HEK293T (cell line): Measurements from ENCODE around the gene STARD13.

Experiments
- BHLHE40 ChIP-seq: fragments of 450-650 bp; IDR thresholded peaks from 2 replicates; pipeline ENCODE4 v1.6.1; 2016; ENCODE audit warnings: mild to moderate bottlenecking, moderate library complexity, borderline replicate concordance
- CTBP1 ChIP-seq: fragments of 450-650 bp; IDR thresholded peaks from 2 replicates; pipeline ENCODE4 v1.6.1; 2016; ENCODE audit warnings: borderline replicate concordance
- FOXA1 ChIP-seq: fragments of 450-650 bp; IDR thresholded peaks from 2 replicates; pipeline ENCODE4 v1.6.1; 2016; ENCODE audit warnings: mild to moderate bottlenecking
- FOXK2 ChIP-seq: fragments of 450-650 bp; IDR thresholded peaks from 2 replicates; pipeline ENCODE4 v1.6.1; 2016; ENCODE audit warnings: mild to moderate bottlenecking
- FOXM1 ChIP-seq: fragments of 450-650 bp; IDR thresholded peaks from 2 replicates; pipeline ENCODE4 v1.6.1; 2017; ENCODE audit warnings: mild to moderate bottlenecking, borderline replicate concordance
- HDGF ChIP-seq: fragments of 450-650 bp; IDR thresholded peaks from 2 replicates; pipeline ENCODE4 v1.6.1; 2017; ENCODE audit warnings: antibody characterized with exemption, borderline replicate concordance
- LEF1 ChIP-seq: fragments of 450-650 bp; IDR thresholded peaks from 2 replicates; pipeline ENCODE4 v1.6.1; 2017; ENCODE audit warnings: mild to moderate bottlenecking, borderline replicate concordance
- TF ChIP-seq, protein P1 (sequence below): fragments of 450-650 bp; IDR thresholded peaks from 2 replicates; pipeline ENCODE4 v1.6.1; 2016

DNA sequence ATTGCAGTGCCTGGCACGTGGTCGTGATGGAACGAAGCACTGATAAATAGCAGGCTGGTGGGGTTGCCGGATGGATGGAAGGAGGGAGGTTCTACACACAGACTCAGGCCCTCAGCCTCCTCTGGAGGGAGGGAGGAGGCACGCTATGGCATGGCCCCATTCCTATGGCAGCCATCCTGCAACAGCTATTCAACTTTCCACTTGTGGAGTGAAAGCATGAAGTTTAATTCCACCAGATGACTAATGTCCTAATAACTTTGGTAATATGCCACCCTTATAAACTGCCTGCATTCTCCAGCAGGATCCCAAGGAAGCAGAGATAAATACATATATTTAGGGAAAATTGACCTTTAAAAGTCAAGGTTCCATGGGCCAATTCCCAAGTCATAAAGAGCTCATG is 176.9 kb downstream of the STARD13 start:
- TF ChIP-seq, protein P1, sequence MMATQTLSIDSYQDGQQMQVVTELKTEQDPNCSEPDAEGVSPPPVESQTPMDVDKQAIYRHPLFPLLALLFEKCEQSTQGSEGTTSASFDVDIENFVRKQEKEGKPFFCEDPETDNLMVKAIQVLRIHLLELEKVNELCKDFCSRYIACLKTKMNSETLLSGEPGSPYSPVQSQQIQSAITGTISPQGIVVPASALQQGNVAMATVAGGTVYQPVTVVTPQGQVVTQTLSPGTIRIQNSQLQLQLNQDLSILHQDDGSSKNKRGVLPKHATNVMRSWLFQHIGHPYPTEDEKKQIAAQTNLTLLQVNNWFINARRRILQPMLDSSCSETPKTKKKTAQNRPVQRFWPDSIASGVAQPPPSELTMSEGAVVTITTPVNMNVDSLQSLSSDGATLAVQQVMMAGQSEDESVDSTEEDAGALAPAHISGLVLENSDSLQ: no peak
- TF ChIP-seq LEF1 (no peak), CTBP1 (no peak), BHLHE40 (no peak), FOXA1 (no peak), HDGF (no peak), FOXM1 (no peak), FOXK2 (no peak)
